Pancreas (tissue), 10 donors: ENCODE measurements around the gene SLC6A3. TPM values are rescaled to one million over a fixed set of nuclear protein-coding genes. Genes with fewer than 3 reads are reported as not detected.

Experiments
- ATAC-seq, 4 donors: fragments of 200-7000 bp; cut with Tn5 transposase; one replicate each; pipeline versions ENCODE4 v1.8.0 to v1.9.1; 2020; ENCODE audit warnings: mild to moderate bottlenecking in 4 of 4, moderate library complexity in 4 of 4
- DNase-seq, 6 donors: peaks; one replicate each; pipeline ENCODE4 v3.0.0-alpha.2; 2020
- FAIRE-seq: peaks from 2 replicates; lab custom pipeline; 2012; peaks lifted over from hg19 to GRCh38; lab: Jason Lieb, UNC
- H3K27ac ChIP-seq, 4 donors: fragments of 200-600 bp; sonication (generic); 1 replicate in 3 of 4; 2 replicates in 1 of 4; pipeline versions ENCODE4 v1.5.0 to v1.8.0; 2020
- H3K27me3 ChIP-seq, 4 donors: fragments of 200-600 bp; one replicate each; pipeline ENCODE4 v1.8.0; 2021
- H3K36me3 ChIP-seq, 3 donors: fragments of 200-600 bp; sonication (generic) in 1 of 3; one replicate each; pipeline versions ENCODE4 v1.5.0 to v1.8.0; 2020 to 2021
- H3K4me1 ChIP-seq, 3 donors: fragments of 200-600 bp; one replicate each; pipeline ENCODE4 v1.8.0; 2021
- H3K4me3 ChIP-seq, 4 donors: fragments of 200-600 bp; sonication (generic) in 2 of 4; one replicate each; pipeline versions ENCODE4 v1.5.0 to v1.8.0; 2020 to 2021
- H3K9me3 ChIP-seq, 4 donors: fragments of 200-600 bp; one replicate each; pipeline ENCODE4 v1.8.0; 2021
- CTCF ChIP-seq, 4 donors: fragments of 200-600 bp; sonication (generic) in 3 of 4; IDR thresholded peaks; one replicate each; pipeline versions ENCODE4 v1.5.0 to v1.8.0; 2021; ENCODE audit warnings: antibody characterized with exemption in 4 of 4
- WGBS, 2 donors: extraction: QIAGEN DNeasy Blood & Tissue Kit; methylation state at CpG; one replicate each; pipeline ENCODE4 v1.1.7; 2013; 5-methylcytosine and 5-hydroxymethylcytosine counted together
- intact Hi-C, 3 donors: fragments of 100-400 bp; cut with DNase I; formaldehyde crosslinking; loops; one replicate each; pipeline versions ENCODE4 v1.11.1 to v1.14.2; 2022
- polyA plus RNA-seq, 2 donors: library from polyadenylated mRNA; stranded (reverse); fragments of 200-250 nt; gene quantifications; one replicate each; pipeline ENCODE4 v1.2.3, GENCODE V29; 2013
- total RNA-seq, 6 donors: library from RNA; stranded (reverse); fragmentation: NEBNext Ultra II Directional in 4 of 6; extraction: Animal tissue kit (Norgen Biotek cat#: 25700) in 4 of 6; gene quantifications; one replicate each; pipeline versions ENCODE4 v1.2.1 to v1.2.4, GENCODE V29; 2021 to 2023
- donor health status: healthy with polysubstance abuse.
- donor health status: DM: no; HTN: no; CAD: no; lungs with moderate emphysema.
- donor health status: DM: no; HTN: no; CAD: no.
- donor health status: control.
- donor health status: control.
- donor health status: Bipolar disorder and iron deficiency.
- donor health status: DM: yes; HTN: yes; CAD: no.
- donor health status: DM: no; HTN: no; CAD: no.
- donor health status: DM: no; HTN: no; CAD: no.
- donor health status: DM: yes; HTN: yes; CAD: no.

SLC6A3 gene
- total and polyA plus RNA-seq, 8 donors, result not detected

- FAIRE-seq (no peak), ATAC-seq (no peak), DNase-seq (peak in 1 of 6 donors; percentile 66)
- no peak overlapping the region for H3K4me3 ChIP-seq
- TF ChIP-seq CTCF (IDR thresholded peaks at IDR 0.05), result no peak
- H3K4me1 ChIP-seq, result no peaks in the 10 kb centered on the region
- WGBS, 2 donors, result 64 to 71% methylated on average over 11 of the region's 11 CpGs
- intact Hi-C loops, result loop anchor here in 1 of 3 donors (10.0 kb wide), 1 partner anchor 258 kb away; no protein-coding TSS in a partner anchor
- no peaks in the 10 kb centered on the region for H3K36me3 ChIP-seq
- no peak overlapping the region for H3K27ac ChIP-seq
- no peaks in the 10 kb centered on the region for H3K9me3 ChIP-seq
- no peaks in the 10 kb centered on the region for H3K27me3 ChIP-seq
Observed at GRCh38 chr5:1387059-1387755, 58.0 kb downstream of the SLC6A3 start.

DNA sequence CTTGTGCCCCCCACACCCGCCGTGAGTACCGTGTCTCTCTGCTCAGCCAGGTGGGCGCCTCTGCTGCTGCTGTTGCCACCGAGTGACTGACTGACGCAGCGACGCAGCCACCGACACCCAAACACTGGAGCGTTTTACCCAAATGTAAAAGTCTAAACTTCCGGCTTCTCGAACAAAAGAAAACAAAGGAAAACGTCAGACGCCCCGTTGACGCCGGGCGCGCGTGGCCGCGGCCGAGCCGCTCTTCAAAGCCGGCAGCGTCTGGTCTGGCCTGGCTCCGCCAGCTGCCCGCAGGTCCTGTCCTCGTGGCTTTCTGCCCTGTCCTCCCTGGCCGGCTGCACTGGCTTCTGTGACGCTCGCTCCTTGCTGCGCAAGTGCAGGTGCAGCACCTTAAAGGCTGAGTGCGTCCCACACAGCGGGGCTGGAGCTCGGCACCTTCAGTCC is 58.9 kb downstream of the SLC6A3 start:
- DNase-seq (peak; percentile 75 to 93 (median 80)), FAIRE-seq (no peak), ATAC-seq (peak; percentile 83 to 89 (median 88))
- no peak for TF ChIP-seq CTCF (IDR thresholded peaks at IDR 0.05)
- H3K4me1 ChIP-seq, result no peaks in the 10 kb centered on the region
- no peaks in the 10 kb centered on the region for H3K27me3 ChIP-seq
- 0 to 1% methylated on average over 36 of the region's 36 CpGs for WGBS, 2 donors
- intact Hi-C loops, result loop anchor here in 1 of 3 donors (10.0 kb wide), 1 partner anchor 259 kb away; no protein-coding TSS in a partner anchor
- no peaks in the 10 kb centered on the region for H3K9me3 ChIP-seq
- H3K27ac ChIP-seq, result peak overlapping the region; percentile 68 to 80 (median 74)
- H3K36me3 ChIP-seq, result no peaks in the 10 kb centered on the region
- peak overlapping the region; percentile 55 to 74 (median 63) for H3K4me3 ChIP-seq

- peak; percentile 87 to 96 (median 92) for DNase-seq
- Histone ChIP-seq H3K36me3 (no peaks in the 10 kb centered on the region), H3K9me3 (no peaks in the 10 kb centered on the region), H3K27ac (peak overlapping the region; percentile 68 to 80 (median 74)), H3K4me1 (no peaks in the 10 kb centered on the region), H3K27me3 (no peaks in the 10 kb centered on the region), H3K4me3 (peak overlapping the region; percentile 55 to 74 (median 63))
- intact Hi-C loops, result loop anchor here in 1 of 3 donors (10.0 kb wide), 1 partner anchor 259 kb away; no protein-coding TSS in a partner anchor
- ATAC-seq, result peak; percentile 96 to 98 (median 96)
- no peak for TF ChIP-seq CTCF (IDR thresholded peaks at IDR 0.05)
- 10 to 11% methylated on average over 47 to 48 of the region's 48 CpGs for WGBS, 2 donors
- no peak for FAIRE-seq
Observed at GRCh38 chr5:1385395-1386273, 59.6 kb downstream of the SLC6A3 start.

GRCh38 chr5:1384521-1384920 is 60.7 kb downstream of the SLC6A3 start:
- FAIRE-seq (no peak), DNase-seq (peak in 1 of 6 donors; percentile 55), ATAC-seq (no peak)
- intact Hi-C loops, result loop anchor here in 1 of 3 donors (10.0 kb wide), 1 partner anchor 260 kb away; no protein-coding TSS in a partner anchor
- H3K36me3 ChIP-seq, result no peaks in the 10 kb centered on the region
- H3K27me3 ChIP-seq, result no peaks in the 10 kb centered on the region
- H3K9me3 ChIP-seq, result no peaks in the 10 kb centered on the region
- TF ChIP-seq CTCF (IDR thresholded peaks at IDR 0.05), result no peak
- WGBS, 2 donors, result 70 to 84% methylated on average over 10 of the region's 10 CpGs
- no peak overlapping the region for H3K27ac ChIP-seq
- no peaks in the 10 kb centered on the region for H3K4me1 ChIP-seq
- no peak overlapping the region for H3K4me3 ChIP-seq
